Globus pallidus (tissue), 1 donor: ENCODE results near the gene NUP160.
"Not testable (repeated sequence)": the region's sequence is repeated elsewhere in the genome, so short reads cannot be mapped to it uniquely, and the experiment has no call there.

Source experiments
- DNase-seq: peaks from one replicate; pipeline ENCODE4 v3.0.0-alpha.2; 2015; ENCODE audit warnings: low spot score

Gene NUP160

GRCh38 chr11:47788181-47788580, 60.0 kb downstream of the NUP160 start:
- DNase-seq, result no peak

GRCh38 chr11:47786373-47786772, 61.8 kb downstream of the NUP160 start:
- no peak for DNase-seq

- DNase-seq, result no peak
Measured at GRCh38 chr11:47784785-47785381, 63.3 kb downstream of the NUP160 start.

GRCh38 chr11:47783087-47783610, 65.0 kb downstream of the NUP160 start:
- DNase-seq, result no peak

GRCh38 chr11:47778878-47779483, 69.2 kb downstream of the NUP160 start:
- DNase-seq, result no peak

GRCh38 chr11:47775240-47775869, 72.8 kb downstream of the NUP160 start:
- DNase-seq, result no peak

- DNase-seq, result no peak
Measured at GRCh38 chr11:47773882-47774281, 74.3 kb downstream of the NUP160 start.

- not testable (repeated sequence) for DNase-seq
Measured at GRCh38 chr11:47769556-47769955, 78.6 kb downstream of the NUP160 start.

- peak; percentile 83 for DNase-seq
Measured at GRCh38 chr11:47768101-47768612, 80.0 kb downstream of the NUP160 start.

GRCh38 chr11:47766509-47767227, 81.5 kb downstream of the NUP160 start:
- peak; percentile 66 for DNase-seq

- no peak for DNase-seq
Measured at GRCh38 chr11:47765086-47765485, 83.1 kb downstream of the NUP160 start.

- DNase-seq, result not testable (repeated sequence)
Measured at GRCh38 chr11:47759291-47759690, 88.9 kb downstream of the NUP160 start.

GRCh38 chr11:47756208-47756607, 91.9 kb downstream of the NUP160 start:
- DNase-seq, result no peak

- no peak for DNase-seq
Measured at GRCh38 chr11:47750725-47751124, 97.4 kb downstream of the NUP160 start.

- not testable (repeated sequence) for DNase-seq
Measured at GRCh38 chr11:47742494-47742893, 105.7 kb downstream of the NUP160 start.

- not testable (repeated sequence) for DNase-seq
Measured at GRCh38 chr11:47737817-47738216, 110.3 kb downstream of the NUP160 start.

- no peak for DNase-seq
Measured at GRCh38 chr11:47732271-47732670, 115.9 kb downstream of the NUP160 start.

- no peak for DNase-seq
Measured at GRCh38 chr11:47731475-47731874, 116.7 kb downstream of the NUP160 start.
